ENCODE measurements around the gene NEK2. TPM values are rescaled to one million over a fixed set of nuclear protein-coding genes. Genes with fewer than 3 reads are reported as not detected.

The NEK2 gene
- total and polyA plus RNA-seq, 2 of the 13 experiments (the other 11 are each of a cell fraction or from before 2014, with no cell fraction given): 10.9 to 40.8 TPM

DNA sequence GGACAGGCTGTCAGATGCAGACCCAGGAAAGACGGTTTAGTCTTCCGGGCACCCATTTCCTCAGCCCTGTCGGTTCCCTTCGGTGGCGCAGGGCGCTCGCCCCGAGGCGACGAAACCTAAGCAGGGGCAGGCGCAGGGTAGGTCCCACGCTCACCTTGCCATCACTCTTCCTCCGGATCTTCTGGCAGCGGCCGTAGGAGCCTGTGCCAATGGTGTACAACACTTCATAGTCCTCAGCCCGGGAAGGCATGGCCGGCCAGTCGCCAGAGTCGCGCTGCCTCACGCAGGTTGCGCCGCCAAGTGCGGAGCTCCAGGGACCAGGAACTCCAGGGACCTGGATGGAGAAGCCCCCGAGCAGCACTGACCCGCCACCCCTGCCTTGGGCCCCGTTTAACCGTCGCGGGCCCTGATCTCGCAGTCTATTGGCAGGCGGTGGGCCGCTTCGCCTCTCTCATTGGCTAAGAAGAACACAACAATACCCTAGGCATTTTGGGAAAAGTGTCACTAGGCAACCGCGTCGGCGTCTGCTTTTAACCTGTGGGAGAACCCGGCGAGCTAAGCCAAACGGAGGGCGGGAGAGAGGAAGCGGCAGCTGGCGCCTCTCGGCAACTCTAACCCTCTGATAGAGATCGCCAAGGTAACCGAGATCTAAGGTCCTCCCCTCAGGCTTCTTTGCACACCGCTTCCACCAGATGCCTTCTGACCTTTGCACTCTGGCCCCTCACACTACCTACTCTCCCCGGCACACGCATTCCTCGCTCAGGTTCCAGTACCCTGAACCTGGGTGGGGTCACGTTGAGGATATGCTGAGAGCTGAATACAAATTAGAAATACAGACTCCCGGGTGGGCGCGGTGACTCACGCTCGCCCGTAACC, at the start of gene NEK2 (continued):
- TF ChIP-seq ZFP36L2 (CRISPR knock-in tag; IDR thresholded peaks at IDR 0.05) (no peak), ZNF644 (CRISPR knock-in tag; IDR thresholded peaks at IDR 0.05; ENCODE audit: low read depth) (peak; percentile 44; the same call in 1 of the 2 replicates), AGO2 (optimal IDR thresholded peaks at IDR 0.05; ENCODE audit: low read depth, low read length) (no peak), ZSCAN31 (CRISPR knock-in tag; IDR thresholded peaks at IDR 0.05; ENCODE audit: low read depth) (no peak; the same call in 1 of the 2 replicates), SIX1 (CRISPR knock-in tag; IDR thresholded peaks at IDR 0.05; ENCODE audit: borderline replicate concordance) (peak; percentile 93), MLLT10 (CRISPR knock-in tag; IDR thresholded peaks at IDR 0.05) (no peak), SIX4 (CRISPR knock-in tag; IDR thresholded peaks at IDR 0.05) (peak; percentile 95), FOXO1 (CRISPR knock-in tag; IDR thresholded peaks at IDR 0.05) (0 out of 2 replicates have a peak, but pooled peaks have one; percentile 53), ZNF160 (CRISPR knock-in tag; IDR thresholded peaks at IDR 0.05) (0 out of 2 replicates have a peak, but pooled peaks have one; percentile 81), SOX6 (IDR thresholded peaks at IDR 0.05) (no peak), SOX6 (CRISPR knock-in tag; IDR thresholded peaks at IDR 0.05) (peak; percentile 93), GATAD1 (CRISPR knock-in tag; IDR thresholded peaks at IDR 0.05) (peak; percentile 96), MBD4 (IDR thresholded peaks at IDR 0.05; ENCODE audit: borderline replicate concordance, low read length) (no peak), ZNF543 (CRISPR knock-in tag; IDR thresholded peaks at IDR 0.05) (peak; percentile 89; the same call in 1 of the 2 replicates), FOXA1 (IDR thresholded peaks at IDR 0.05) (no peak), FOXA1 (CRISPR knock-in tag; IDR thresholded peaks at IDR 0.05) (peak; percentile 38; the same call in 1 of the 2 replicates), EHMT2 (IDR thresholded peaks at IDR 0.05; ENCODE audit: borderline replicate concordance, low read depth, low read length) (no peak)
- TF ChIP-seq, protein P1, sequence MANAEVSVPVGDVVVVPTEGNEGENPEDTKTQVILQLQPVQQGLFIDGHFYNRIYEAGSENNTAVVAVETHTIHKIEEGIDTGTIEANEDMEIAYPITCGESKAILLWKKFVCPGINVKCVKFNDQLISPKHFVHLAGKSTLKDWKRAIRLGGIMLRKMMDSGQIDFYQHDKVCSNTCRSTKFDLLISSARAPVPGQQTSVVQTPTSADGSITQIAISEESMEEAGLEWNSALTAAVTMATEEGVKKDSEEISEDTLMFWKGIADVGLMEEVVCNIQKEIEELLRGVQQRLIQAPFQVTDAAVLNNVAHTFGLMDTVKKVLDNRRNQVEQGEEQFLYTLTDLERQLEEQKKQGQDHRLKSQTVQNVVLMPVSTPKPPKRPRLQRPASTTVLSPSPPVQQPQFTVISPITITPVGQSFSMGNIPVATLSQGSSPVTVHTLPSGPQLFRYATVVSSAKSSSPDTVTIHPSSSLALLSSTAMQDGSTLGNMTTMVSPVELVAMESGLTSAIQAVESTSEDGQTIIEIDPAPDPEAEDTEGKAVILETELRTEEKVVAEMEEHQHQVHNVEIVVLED (CRISPR knock-in tag; IDR thresholded peaks at IDR 0.05; ENCODE audit: borderline replicate concordance): peak; percentile 88
- TF ChIP-seq, protein P2, sequence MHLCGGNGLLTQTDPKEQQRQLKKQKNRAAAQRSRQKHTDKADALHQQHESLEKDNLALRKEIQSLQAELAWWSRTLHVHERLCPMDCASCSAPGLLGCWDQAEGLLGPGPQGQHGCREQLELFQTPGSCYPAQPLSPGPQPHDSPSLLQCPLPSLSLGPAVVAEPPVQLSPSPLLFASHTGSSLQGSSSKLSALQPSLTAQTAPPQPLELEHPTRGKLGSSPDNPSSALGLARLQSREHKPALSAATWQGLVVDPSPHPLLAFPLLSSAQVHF (CRISPR knock-in tag; IDR thresholded peaks at IDR 0.05): no peak
- TF ChIP-seq, protein P3, sequence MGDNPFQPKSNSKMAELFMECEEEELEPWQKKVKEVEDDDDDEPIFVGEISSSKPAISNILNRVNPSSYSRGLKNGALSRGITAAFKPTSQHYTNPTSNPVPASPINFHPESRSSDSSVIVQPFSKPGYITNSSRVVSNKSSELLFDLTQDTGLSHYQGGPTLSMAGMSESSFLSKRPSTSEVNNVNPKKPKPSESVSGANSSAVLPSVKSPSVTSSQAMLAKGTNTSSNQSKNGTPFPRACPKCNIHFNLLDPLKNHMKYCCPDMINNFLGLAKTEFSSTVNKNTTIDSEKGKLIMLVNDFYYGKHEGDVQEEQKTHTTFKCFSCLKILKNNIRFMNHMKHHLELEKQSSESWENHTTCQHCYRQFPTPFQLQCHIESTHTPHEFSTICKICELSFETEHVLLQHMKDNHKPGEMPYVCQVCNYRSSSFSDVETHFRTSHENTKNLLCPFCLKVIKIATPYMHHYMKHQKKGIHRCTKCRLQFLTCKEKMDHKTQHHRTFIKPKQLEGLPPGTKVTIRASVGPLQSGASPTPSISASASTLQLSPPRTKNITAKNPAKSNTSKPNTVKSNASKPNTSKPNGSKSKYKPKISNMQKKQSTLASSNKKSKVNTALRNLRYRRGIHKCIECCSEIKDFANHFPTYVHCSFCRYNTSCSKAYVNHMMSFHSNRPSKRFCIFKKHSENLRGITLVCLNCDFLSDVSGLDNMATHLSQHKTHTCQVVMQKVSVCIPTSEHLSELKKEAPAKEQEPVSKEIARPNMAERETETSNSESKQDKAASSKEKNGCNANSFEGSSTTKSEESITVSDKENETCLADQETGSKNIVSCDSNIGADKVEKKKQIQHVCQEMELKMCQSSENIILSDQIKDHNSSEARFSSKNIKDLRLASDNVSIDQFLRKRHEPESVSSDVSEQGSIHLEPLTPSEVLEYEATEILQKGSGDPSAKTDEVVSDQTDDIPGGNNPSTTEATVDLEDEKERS (CRISPR knock-in tag; IDR thresholded peaks at IDR 0.05): peak; percentile 94
- TF ChIP-seq, protein P4, sequence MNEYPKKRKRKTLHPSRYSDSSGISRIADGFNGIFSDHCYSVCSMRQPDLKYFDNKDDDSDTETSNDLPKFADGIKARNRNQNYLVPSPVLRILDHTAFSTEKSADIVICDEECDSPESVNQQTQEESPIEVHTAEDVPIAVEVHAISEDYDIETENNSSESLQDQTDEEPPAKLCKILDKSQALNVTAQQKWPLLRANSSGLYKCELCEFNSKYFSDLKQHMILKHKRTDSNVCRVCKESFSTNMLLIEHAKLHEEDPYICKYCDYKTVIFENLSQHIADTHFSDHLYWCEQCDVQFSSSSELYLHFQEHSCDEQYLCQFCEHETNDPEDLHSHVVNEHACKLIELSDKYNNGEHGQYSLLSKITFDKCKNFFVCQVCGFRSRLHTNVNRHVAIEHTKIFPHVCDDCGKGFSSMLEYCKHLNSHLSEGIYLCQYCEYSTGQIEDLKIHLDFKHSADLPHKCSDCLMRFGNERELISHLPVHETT (CRISPR knock-in tag; conservative IDR thresholded peaks at IDR 0.05): no peak
- TF ChIP-seq, protein P5, sequence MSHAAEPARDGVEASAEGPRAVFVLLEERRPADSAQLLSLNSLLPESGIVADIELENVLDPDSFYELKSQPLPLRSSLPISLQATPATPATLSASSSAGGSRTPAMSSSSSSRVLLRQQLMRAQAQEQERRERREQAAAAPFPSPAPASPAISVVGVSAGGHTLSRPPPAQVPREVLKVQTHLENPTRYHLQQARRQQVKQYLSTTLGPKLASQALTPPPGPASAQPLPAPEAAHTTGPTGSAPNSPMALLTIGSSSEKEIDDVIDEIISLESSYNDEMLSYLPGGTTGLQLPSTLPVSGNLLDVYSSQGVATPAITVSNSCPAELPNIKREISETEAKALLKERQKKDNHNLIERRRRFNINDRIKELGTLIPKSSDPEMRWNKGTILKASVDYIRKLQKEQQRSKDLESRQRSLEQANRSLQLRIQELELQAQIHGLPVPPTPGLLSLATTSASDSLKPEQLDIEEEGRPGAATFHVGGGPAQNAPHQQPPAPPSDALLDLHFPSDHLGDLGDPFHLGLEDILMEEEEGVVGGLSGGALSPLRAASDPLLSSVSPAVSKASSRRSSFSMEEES (CRISPR knock-in tag; IDR thresholded peaks at IDR 0.05): peak; percentile 44; the same call in 1 of the 2 replicates

All from HepG2 (cell line).